ENCODE results near the gene KCNK6. TPM values are rescaled to one million over a fixed set of nuclear protein-coding genes. Genes with fewer than 3 reads are reported as not detected.

KCNK6 gene
- total and polyA plus RNA-seq, 2 donors = 11.8 to 15.8 TPM

GRCh38 chr19:38285567-38285966 lies 34.1 kb upstream of the KCNK6 start:
- Histone ChIP-seq H3K36me3 (ENCODE audit: insufficient read depth) (no peaks in the 10 kb centered on the region), H3K4me1 (ENCODE audit: insufficient read depth) (no peaks in the 10 kb centered on the region), H3K27ac (ENCODE audit: low read depth) (no peak overlapping the region), H3K4me3 (ENCODE audit: low read depth, low read length) (no peak overlapping the region)
- 87% methylated on average over 5 of the region's 5 CpGs for WGBS
- no peak for DNase-seq (ENCODE audit: extremely low spot score)

DNA sequence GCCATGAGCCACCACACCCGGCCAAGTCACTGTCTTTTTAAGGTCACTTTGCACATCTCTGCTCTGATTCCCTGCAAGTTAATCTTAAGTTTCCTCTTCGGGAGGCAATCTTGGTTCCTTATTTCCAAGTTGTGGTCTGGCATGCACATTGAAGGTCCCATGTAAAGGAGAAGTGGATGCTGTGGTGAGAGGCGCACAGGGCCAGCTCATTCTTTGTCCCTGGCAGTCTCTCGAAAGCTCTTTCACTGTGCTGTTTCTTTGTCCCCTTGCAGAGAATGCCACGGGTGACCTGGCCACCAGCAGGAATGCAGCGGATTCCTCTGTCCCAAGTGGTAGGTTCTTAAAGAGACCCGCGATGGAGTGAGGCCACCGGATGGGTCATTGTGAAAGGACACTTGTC lies 32.0 kb upstream of the KCNK6 start:
- Histone ChIP-seq H3K4me3 (ENCODE audit: low read depth, low read length) (no peak overlapping the region), H3K27ac (ENCODE audit: low read depth) (no peak overlapping the region), H3K4me1 (ENCODE audit: insufficient read depth) (no peaks in the 10 kb centered on the region), H3K36me3 (ENCODE audit: insufficient read depth) (no peaks in the 10 kb centered on the region)
- DNase-seq (ENCODE audit: extremely low spot score) = no peak
- WGBS = 78% methylated on average over 9 of the region's 9 CpGs

DNA sequence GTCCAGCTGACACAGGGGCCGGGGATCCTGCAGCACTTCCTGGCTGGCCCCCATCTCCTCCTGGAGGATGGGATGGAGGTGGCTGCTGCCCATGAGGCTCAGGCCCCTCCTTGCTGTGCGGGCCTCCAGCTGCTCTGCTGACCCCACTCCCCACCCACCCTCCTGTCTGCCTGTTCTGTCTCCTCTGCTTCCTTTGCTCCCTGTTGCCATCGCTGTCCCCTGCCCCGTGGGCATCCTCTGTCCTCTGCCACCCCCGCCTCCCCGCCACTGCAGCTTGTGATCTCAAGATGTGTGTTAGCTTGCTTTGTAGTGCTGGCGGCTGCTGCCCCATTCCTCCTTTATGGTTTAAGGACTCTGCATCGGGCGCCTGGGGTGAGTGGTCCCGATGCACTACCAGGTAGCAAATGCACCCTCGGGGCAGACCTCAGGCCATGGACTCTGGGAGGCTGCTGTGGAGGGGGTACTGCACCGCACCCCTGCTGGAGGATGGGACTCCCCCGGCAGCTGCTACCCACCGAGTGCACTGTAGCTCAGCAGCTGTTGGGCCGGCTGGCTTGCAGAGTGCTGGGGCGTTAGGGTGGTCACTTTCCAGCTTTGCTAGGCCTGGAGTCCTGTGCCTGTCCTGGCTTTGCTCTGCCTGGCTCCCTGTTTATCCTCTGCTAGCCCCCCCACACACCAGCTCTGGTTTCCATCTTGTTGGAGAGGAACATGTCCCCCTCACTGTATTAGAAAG lies 31.4 kb upstream of the KCNK6 start:
- H3K27ac ChIP-seq (ENCODE audit: low read depth) = no peak overlapping the region
- 81% methylated on average over 16 of the region's 16 CpGs for WGBS
- no peaks in the 10 kb centered on the region for H3K4me1 ChIP-seq (ENCODE audit: insufficient read depth)
- no peak overlapping the region for H3K4me3 ChIP-seq (ENCODE audit: low read depth, low read length)
- H3K36me3 ChIP-seq (ENCODE audit: insufficient read depth) = no peaks in the 10 kb centered on the region
- no peak for DNase-seq (ENCODE audit: extremely low spot score)

GRCh38 chr19:38289955-38290354 lies 29.7 kb upstream of the KCNK6 start:
- no peaks in the 10 kb centered on the region for H3K4me1 ChIP-seq (ENCODE audit: insufficient read depth)
- peak overlapping the region; percentile 65 for H3K27ac ChIP-seq (ENCODE audit: low read depth)
- 85% methylated on average over 15 of the region's 15 CpGs for WGBS
- H3K4me3 ChIP-seq (ENCODE audit: low read depth, low read length) = no peak overlapping the region
- no peaks in the 10 kb centered on the region for H3K36me3 ChIP-seq (ENCODE audit: insufficient read depth)
- DNase-seq (ENCODE audit: extremely low spot score) = no peak

- WGBS = 49% methylated on average over 13 of the region's 13 CpGs
- no peak for DNase-seq (ENCODE audit: extremely low spot score)
- H3K4me3 ChIP-seq (ENCODE audit: low read depth, low read length) = no peak overlapping the region
- no peaks in the 10 kb centered on the region for H3K36me3 ChIP-seq (ENCODE audit: insufficient read depth)
- H3K4me1 ChIP-seq (ENCODE audit: insufficient read depth) = no peaks in the 10 kb centered on the region
- H3K27ac ChIP-seq (ENCODE audit: low read depth) = peak overlapping the region; percentile 65
These were observed 29.0 kb upstream of the KCNK6 start for GRCh38 chr19:38290631-38291147.

GRCh38 chr19:38291855-38292254 lies 27.8 kb upstream of the KCNK6 start:
- Histone ChIP-seq H3K27ac (ENCODE audit: low read depth) (no peak overlapping the region), H3K4me1 (ENCODE audit: insufficient read depth) (no peaks in the 10 kb centered on the region), H3K4me3 (ENCODE audit: low read depth, low read length) (no peak overlapping the region), H3K36me3 (ENCODE audit: insufficient read depth) (no peaks in the 10 kb centered on the region)
- no peak for DNase-seq (ENCODE audit: extremely low spot score)
- 48% methylated on average over 15 of the region's 15 CpGs for WGBS

DNA sequence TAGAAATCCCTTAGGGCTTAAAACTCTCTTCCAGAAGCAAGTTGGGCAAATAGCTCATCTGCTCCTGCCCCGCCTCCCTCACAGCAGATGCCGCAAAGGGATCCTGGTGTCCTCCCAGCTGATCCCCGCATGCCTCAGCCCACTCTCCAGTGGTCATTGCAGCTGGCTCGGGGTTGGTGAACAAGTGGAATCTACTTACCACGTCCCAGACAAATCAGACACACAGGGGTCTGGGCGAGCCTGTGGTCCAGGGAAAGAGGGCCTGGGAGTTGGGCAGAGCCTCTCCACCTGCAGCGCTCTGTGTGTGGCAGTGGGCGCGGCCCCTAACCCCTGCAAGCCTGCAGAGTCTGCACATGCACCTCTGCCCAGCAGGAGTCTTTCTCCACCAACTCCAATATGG lies 26.4 kb upstream of the KCNK6 start:
- WGBS = 93% methylated on average over 9 of the region's 9 CpGs
- Histone ChIP-seq H3K27ac (ENCODE audit: low read depth) (no peak overlapping the region), H3K36me3 (ENCODE audit: insufficient read depth) (no peaks in the 10 kb centered on the region), H3K4me3 (ENCODE audit: low read depth, low read length) (no peak overlapping the region), H3K4me1 (ENCODE audit: insufficient read depth) (no peaks in the 10 kb centered on the region)
- no peak for DNase-seq (ENCODE audit: extremely low spot score)

GRCh38 chr19:38294090-38294489 lies 25.6 kb upstream of the KCNK6 start:
- Histone ChIP-seq H3K4me3 (ENCODE audit: low read depth, low read length) (no peak overlapping the region), H3K36me3 (ENCODE audit: insufficient read depth) (no peaks in the 10 kb centered on the region), H3K27ac (ENCODE audit: low read depth) (no peak overlapping the region), H3K4me1 (ENCODE audit: insufficient read depth) (no peaks in the 10 kb centered on the region)
- WGBS = 74% methylated on average over 8 of the region's 8 CpGs
- DNase-seq (ENCODE audit: extremely low spot score) = no peak

GRCh38 chr19:38298821-38299680 lies 20.6 kb upstream of the KCNK6 start:
- Histone ChIP-seq H3K36me3 (ENCODE audit: insufficient read depth) (no peaks in the 10 kb centered on the region), H3K4me3 (ENCODE audit: low read depth, low read length) (no peak overlapping the region), H3K4me1 (ENCODE audit: insufficient read depth) (no peaks in the 10 kb centered on the region), H3K27ac (ENCODE audit: low read depth) (no peak overlapping the region)
- WGBS = 28% methylated on average over 11 of the region's 11 CpGs
- DNase-seq (ENCODE audit: extremely low spot score) = no peak

DNA sequence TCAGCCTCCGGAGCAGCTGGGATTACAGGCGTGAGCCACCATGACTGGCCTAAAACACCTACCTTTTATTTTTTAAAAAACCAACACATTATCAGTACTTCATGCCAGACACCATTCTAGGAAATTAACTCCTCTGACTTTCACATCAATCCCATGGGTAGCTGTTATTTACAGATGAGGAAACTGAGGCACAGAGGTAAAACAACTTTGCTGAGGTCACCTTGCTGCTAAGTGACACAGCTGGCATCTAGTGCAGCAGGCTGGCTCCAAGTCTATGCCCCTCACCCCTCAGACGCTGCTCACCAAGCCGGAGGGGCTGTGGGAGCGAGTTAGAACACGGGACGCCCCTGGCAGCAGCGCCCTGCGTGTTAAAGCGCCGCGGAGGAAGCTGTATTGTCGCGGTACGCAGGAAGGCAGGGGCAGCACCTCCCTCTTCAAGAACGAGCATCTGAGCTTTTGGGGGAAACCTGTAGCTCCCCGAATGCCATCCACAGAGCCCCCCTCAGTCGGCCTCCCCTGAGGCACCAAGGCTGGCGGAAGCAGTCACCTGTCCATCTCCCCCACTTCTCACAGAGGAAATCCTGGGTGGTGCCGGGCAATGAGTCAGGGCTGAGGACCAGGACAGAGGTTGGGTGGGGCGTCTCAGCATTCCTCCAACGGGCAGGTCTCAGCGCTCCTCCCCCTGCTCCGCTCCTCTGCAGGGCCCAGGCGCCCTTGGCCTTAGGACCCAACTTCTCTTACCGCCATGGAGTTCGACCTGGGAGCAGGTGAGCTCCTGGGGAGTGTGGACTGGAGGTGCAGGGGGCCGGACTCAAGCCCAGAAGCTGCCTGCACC lies 15.9 kb upstream of the KCNK6 start, which contains the start of gene C19orf33:
Gene C19orf33 (plus strand): TSS at position 735 of the 835 bp plus-strand sequence. CDS start 11 bp downstream, at position 746.
- Histone ChIP-seq H3K27ac (ENCODE audit: low read depth) (peak within 1 kb of the TSS; percentile 85), H3K4me3 (ENCODE audit: low read depth, low read length) (peak within 1 kb of the TSS; percentile 11), H3K4me1 (ENCODE audit: insufficient read depth) (peaks cover 2% of the 10 kb centered on the region), H3K36me3 (ENCODE audit: insufficient read depth) (peaks cover 2% of the 10 kb centered on the region)
- WGBS = 65% methylated on average over 28 of the region's 28 CpGs
- no peak for DNase-seq (ENCODE audit: extremely low spot score)

DNA sequence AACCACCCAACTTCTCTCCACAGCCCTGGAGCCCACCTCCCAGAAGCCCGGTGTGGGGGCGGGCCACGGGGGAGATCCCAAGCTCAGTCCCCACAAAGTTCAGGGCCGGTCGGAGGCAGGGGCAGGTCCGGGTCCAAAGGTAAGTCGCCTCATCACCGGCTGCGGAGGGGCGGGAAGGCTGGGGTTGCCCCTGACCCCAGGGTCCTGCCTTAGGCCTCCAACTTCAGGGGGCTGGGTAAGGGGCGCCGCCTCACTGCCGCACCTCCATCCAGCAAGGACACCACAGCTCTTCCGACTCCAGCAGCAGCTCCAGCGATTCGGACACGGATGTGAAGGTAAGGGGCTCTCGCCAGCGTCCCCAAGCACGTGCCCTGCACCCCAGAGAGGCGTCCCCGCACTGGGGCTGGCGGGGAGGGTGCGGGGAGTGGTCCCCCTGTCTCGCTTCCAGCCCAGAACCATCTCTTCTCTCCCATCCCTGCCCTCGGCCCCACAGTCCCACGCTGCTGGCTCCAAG lies 15.2 kb upstream of the KCNK6 start:
- Histone ChIP-seq H3K36me3 (ENCODE audit: insufficient read depth) (peaks cover 2% of the 10 kb centered on the region), H3K4me1 (ENCODE audit: insufficient read depth) (peaks cover 2% of the 10 kb centered on the region), H3K4me3 (ENCODE audit: low read depth, low read length) (peak overlapping the region; percentile 11), H3K27ac (ENCODE audit: low read depth) (peak overlapping the region; percentile 85)
- WGBS = 72% methylated on average over 27 of the region's 27 CpGs
- no peak for DNase-seq (ENCODE audit: extremely low spot score)

DNA sequence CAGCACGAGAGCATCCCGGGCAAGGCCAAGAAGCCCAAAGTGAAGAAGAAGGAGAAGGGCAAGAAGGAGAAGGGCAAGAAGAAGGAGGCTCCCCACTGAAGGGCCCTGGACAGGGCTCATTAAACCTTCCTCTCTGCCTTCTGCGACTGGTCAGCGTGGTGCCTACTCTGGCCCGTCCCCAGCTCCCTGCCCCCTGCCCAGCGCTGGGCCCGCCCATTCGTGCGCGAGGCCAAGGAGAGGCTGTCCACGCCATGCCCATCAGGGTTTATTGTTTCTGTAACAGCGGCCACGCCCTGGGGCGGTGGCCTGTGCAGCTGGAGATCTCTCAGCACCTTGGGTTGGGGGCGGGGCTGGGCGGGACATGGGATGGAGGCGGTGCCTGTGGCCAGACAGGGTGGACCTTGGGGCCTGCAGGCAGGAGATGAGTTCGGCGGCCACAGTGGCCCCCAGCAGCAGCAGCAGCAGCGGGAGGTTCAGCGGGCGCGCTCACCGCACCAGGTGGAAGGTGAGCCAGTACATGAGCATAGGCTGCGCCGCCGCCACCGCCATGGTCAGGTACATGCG lies 14.7 kb upstream of the KCNK6 start:
- peaks cover 2% of the 10 kb centered on the region for H3K4me1 ChIP-seq (ENCODE audit: insufficient read depth)
- H3K36me3 ChIP-seq (ENCODE audit: insufficient read depth) = peaks cover 2% of the 10 kb centered on the region
- no peak for DNase-seq (ENCODE audit: extremely low spot score)
- 57% methylated on average over 29 of the region's 29 CpGs for WGBS
- H3K27ac ChIP-seq (ENCODE audit: low read depth) = peak overlapping the region; percentile 85
- peak overlapping the region; percentile 11 for H3K4me3 ChIP-seq (ENCODE audit: low read depth, low read length)

DNA sequence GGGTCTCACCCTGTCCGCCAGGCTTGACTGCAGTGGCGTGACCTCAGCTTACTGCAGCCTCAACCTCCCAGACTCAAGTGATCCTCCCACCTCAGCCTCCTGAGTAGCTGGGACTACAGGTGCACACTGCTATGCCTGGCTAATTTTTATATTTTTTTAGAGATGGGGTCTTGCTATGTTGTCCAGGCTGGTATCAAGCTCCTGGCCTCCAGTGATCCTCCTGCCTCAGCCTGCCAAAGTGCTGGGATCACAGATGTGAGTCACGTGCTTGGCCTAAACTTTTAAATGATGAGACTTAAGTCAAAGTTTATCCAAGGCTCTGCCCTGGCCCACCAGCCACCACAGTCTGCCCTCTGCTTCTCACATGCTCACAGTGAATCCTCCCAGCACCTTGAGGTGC lies 13.4 kb upstream of the KCNK6 start:
- 94% methylated on average over 3 of the region's 3 CpGs for WGBS
- Histone ChIP-seq H3K36me3 (ENCODE audit: insufficient read depth) (peaks cover 2% of the 10 kb centered on the region), H3K4me1 (ENCODE audit: insufficient read depth) (peaks cover 2% of the 10 kb centered on the region), H3K27ac (ENCODE audit: low read depth) (no peak overlapping the region), H3K4me3 (ENCODE audit: low read depth, low read length) (no peak overlapping the region)
- DNase-seq (ENCODE audit: extremely low spot score) = no peak

Data from urinary bladder (tissue), 4 donors.